GM19240 (cell line): ENCODE measurements around the gene TRAP1.
"Not testable (repeated sequence)": the region's sequence is repeated elsewhere in the genome, so short reads cannot be mapped to it uniquely, and the experiment has no call there.

Source experiments
- DNase-seq: peaks from one replicate; pipeline ENCODE4 v3.0.0; 2011; ENCODE audit warnings: low spot score; ENCODE audit not compliant: insufficient read length

TRAP1 gene

DNA sequence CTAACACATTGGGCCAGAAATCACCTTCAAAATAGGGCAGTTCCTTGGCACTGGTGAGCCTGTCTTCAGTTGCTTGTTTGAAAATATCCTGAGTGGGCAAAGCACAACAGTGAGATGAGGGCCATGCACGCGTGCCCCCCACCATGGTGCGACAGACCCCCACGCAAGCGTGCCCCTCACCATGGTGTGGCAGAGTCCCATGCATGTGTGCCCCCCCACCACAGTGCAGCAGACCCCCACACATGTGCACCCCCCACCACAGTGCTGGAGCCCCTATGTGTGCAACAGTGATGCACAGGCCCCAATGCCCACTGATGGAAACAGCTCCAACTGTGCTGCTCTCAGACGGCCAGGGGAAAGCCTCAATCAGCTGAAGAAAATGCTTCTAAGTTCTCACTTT is 18.8 kb upstream of the TRAP1 start:
- no peak for DNase-seq

DNA sequence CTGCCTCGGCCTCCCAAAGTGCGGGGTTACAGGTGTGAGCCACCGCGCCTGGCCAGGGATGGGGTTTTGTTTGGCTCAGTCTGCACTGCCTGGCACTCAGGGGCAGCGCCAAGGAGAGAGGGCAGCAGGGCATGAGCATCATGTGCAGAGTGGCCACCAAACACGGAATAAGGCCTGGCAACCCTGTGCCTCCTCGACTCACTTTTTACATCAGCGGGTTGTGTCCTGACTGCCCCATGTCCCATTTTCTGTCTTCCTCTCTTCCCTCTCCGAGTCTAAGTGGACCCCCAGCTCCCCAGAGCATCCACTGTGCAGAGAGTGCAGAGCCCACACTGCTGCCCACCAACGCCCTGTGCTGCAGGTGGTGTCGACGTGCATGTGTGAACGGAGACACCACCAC is 18.2 kb upstream of the TRAP1 start:
- no peak for DNase-seq

DNA sequence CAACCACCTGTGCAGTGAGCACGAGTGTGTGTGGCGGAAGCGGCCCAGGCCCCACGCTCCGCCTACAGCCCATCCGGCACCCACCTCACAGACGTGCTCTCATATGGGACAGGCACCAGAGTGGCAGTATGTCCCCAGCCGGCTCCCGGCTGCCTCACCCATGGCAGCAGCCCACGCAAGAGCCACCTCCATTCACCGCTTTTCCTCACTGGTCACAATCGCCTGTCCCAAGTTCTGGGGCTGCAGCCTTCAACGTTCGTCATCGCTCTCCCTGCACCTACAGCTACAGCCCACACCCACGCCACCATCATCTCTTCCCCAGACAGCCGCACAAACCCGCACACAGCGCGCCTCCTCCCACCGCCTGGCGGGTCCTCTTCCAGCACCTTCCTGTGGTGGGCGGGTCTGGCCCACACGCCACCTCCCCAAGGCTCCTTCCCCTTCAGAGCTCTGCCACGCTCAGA is 17.5 kb upstream of the TRAP1 start:
- no peak for DNase-seq

DNA sequence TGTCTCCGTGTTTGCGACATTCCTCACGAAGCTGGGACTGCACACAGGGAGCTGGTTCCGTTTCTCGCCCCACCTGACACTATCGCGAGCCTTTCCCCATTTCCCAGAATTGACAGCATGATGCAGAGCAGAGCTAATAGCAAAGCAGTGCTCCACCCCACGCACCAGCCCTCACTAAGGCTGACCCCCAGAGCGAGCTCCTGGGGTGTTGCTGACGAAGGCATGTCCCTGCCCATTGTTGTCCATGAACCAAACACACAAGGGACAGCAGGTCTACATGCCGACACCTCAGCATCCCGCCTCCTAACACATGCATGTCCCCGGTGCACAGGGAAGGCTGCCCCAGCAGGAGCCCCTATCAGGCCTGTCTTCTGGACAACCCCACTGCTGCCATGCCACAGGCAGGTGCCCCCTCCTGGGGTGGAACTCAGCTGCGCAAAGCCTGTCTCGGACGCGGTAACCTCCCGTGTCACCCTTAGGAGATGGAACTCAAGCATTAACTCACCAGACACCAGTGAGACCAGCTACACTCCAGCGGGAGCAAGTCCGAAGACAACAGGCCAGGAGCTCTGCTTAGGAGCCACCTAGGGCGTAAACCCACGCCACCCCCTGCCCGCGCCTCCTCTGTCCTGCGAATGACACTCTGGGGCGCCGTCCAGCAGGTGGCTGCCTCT is 16.9 kb upstream of the TRAP1 start:
- DNase-seq: no peak

DNA sequence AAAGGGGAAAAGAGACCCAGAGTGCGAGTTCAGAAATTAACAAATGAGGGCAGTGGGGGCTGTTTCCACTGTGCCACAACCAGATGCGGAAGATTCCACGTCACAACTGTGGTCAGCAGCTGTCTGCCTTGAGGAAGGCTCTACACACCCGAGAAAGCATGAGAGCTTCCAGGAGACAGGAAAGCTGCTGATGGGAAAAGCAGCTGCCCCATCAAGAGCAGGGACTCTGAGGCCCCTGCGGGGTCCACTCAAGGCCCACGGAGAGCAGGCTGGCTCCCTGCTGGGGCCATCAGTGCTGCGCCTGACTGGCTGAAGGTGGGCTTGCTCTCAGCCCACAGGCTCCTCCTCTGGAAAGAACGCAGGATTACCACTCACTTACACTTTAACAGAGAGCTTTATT is 14.8 kb upstream of the TRAP1 start:
- DNase-seq: no peak

DNA sequence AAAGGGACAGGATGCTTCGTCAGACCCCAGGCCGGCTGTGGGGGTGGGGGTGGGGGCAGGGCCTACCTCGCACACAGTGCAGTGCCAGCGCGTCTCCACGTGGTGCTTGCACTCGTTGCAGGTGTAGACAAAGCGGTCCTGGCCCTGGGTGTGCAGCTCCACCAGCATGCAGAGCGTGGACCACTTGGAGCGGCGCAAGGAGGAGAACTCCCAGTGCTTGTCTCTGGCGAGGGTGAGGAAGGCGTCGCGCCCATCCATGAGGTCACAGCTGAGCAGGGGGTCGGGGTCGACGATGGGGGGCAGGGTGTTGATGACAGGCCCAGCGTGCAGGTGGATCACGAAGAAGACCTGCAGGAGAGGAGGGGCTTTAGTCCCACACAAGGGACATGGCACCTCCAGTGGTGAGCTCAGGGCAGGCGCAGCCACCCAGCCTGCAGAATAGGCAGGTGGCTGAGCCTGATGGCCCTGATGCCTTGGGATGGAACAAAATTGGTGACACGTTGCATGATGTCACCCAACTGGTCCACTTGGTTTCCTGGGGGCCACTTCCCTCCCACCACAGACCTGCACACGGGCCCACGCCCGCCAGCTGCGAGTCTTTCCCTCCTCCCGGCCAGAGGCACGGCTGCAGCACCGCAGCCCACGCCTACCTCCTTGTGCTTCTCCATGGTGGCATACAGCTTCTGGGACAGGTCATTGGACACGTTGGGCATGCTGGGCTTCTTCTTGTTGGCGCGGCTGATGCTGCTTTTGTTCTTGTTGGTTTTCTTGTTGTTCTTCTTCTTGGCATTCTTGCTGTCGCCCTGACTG is 14.0 kb upstream of the TRAP1 start:
- DNase-seq: no peak

DNA sequence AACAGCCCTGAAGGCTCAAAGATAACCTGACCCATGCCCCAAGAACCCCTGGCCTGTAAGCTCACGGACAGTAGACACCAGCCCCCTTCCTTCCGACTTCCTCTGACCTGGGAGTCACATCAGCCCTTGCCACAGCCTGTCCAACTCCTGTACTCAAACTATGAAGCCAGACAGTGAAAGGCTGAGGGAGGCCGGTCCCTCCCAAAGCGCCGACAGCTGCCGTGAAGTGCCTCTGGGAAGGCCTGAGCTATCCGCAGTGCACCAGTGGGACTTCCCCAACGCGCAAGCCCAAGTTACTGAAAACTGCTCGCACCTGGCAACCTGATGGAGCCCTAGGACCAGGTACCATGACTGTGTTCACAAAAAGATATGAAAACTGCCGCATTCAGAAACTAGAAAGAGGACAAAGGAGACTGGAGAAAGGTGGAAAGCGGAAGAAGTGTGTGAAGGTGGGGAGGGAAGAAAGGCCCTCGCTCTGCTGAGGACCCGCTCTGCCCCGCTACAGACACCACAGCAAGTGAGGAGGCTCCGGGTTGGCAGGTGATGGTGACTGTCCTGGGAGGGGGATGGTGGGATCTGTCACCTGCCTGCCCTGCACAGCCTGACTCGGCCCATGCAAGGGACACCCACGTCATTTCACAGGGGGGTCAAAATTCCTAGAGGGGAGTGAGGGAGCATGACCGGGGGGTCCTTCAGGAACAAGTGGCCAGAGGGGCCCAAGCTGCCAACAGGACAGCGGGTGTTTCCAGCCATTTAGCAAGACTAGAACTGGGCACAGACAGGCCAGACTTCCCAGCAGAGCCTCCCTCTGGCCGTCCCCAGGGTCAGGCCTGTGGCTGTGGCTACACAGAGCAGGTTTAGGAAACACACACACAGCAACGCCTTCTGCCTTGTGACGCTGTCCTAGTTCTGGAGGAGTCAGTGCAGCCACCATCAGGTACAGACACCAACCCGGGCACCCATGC is 13.1 kb upstream of the TRAP1 start:
- DNase-seq: no peak

DNA sequence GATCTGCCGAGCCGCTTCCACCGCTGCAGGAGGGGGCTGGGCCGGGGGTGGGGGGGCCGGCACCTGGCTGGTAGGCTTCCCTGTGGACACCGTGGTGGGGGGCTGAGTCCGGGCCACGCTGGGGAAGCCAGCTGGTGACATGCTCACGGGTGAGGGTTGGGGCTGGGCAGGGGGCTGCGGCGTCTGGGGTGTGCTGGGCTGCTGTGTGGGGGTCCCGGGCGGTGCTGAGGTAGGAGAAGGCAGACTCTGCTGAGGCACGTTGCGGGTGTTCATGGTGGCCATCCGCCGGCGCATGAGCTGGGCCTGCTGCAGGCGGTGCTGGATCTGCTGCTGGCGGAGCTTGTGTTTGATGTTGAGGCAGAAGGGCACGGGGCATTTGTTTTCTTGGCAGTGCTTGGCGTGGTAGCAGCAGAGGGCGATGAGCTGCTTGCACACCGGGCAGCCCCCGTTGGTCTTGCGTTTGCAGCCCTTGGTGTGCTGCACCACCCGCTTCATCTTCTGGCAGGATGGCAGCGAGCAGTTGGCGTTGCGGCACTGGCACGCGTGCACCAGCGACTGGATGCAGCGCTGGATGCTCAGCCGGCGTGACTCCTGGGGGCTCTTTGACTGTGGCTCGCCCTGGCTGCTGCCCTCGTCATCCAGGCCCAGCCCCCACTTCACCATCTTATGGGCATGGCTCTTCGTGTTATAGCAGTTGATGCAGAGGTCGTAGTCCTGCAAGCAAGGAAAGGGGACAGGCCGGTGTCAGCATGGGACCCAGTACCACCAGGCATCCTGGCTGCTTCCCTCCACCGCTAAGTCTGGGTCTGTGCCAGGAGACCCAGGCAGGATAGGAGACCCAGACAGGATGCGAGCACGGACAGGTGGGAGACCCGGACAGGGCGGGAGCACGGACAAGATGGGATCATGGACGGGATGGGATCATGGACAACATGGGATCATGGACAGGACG is 12.1 kb upstream of the TRAP1 start:
- no peak for DNase-seq

DNA sequence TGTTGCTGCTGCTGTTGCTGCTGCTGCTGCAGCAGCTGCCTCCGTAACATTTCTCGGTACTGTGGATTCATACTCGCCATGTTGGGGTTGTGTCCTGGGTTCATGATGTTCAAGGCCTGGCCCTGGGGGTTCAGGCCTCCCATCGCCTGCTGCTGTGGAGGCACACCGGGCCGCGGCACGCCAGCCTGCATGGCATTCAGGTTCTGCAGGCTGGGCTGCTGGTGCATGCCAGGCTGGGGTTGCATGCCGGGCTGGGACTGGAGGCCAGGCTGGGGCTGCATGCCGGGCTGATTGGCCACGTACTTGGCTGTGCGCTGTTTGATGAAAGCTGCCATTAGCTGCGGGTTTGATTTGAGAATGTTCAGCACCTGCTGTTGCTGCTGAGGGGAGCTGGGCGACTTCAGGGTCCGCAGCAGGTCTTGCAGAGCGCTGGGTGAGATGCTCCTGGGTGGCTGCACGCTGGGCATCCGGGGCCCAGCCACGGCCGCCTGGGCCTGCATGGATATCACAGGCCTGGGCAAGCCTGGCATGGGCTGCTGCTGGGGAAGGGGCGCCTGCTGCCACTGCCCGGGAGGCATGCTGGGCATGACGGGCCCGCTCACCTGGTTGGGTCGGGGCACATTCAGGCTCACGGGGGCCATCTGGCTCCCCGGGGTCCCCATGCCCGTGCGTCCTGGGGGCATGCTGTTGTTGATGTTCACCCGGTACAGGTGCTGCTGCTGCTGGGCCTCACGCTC is 11.3 kb upstream of the TRAP1 start:
- DNase-seq: no peak

DNA sequence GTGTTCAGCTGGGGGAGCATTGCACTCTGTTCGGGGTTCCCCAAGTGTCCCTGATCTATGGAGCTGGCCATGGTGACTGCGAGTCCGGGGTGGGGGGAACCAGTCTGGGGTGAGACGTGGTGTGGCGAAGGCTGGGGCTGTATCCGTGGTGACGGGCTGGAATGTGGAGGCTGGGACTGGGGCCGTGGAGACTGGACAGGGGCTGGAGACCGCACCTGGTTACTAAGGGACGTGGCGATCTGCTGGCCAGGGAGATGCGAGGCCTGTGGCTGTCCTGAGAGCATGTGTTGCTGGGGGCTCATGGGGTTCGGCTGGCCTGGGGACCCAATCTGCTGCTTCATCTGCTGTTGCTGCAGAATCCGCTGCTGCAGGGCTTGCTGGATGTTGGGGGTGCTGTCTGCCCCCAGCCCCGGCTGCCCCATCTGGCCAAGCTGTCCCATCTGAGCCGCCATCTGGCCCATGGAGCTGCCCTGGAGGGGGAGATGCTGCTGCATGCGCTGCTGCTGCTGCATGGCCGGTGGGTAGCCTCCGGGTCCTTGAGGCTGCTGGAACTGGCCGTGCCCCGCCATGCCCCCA is 10.6 kb upstream of the TRAP1 start:
- DNase-seq: no peak

DNA sequence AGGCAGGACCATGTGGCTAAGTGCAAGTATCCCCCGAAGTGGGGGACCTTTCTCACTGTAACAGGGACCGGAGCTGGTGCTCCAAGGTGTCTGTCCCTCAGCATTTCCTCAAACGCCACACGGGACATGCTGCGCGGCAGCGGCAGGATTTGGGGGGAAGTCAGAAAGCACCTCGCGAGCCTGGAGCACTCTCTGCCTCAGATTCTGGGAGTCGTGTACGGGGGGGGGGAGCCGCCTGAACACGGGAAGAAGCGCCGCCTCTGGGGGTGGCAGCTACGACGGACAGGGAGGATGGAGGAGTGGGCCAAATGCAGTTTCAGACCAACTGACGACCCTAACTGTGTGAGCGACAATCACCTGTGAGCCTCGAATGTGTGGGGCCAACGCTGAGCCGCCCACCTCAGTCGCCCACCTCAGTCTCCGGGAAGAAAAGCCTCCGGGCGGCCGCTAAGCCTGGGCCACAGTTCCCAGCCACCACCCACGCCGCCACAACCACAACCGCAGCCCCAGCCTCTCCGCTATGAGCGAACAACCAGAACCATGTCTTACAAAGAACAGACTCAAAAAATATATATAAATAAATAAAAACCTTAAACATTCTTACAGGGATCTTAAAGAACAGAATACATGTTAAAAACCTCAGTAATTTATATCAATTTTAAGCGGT is 8.8 kb upstream of the TRAP1 start:
- DNase-seq: no peak

DNA sequence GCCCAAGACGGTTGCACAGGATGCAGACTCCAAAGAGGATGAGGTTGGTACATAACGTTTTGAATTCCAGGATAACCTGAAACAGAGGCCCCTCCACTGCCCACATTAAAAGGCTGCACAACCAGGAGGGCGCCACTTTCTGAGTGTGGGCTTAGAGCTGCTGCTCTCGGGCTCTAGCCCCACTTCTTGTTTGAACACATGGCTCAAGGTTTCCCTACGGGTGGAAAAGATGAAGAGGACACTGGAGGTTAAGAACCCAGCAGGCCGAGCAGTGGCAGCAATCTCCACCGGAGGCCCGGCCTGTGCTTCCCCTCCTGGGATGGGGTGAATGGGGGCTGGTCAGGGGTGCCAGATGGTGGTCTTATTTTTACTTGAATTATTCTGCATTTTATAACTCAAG is 8.0 kb upstream of the TRAP1 start:
- no peak for DNase-seq

DNA sequence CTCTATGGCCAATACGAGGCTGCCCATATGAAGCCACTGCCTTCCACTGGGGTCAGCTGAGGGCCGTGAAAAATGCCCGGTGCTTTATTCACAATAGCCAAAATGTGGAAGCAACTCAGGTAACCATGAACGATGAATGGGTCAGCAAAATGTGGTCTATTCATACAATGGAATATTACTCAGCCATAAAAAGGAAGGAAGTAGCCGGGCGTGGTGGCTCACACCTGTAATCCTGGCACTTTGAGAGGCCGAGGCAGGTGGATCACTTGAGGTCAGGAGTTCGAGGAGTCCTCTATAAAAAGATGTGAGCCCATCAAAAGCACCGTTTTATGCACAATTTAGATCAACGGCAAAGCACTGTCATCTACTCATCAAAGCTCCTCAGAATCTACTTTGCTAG is 5.2 kb upstream of the TRAP1 start:
- no peak for DNase-seq

DNA sequence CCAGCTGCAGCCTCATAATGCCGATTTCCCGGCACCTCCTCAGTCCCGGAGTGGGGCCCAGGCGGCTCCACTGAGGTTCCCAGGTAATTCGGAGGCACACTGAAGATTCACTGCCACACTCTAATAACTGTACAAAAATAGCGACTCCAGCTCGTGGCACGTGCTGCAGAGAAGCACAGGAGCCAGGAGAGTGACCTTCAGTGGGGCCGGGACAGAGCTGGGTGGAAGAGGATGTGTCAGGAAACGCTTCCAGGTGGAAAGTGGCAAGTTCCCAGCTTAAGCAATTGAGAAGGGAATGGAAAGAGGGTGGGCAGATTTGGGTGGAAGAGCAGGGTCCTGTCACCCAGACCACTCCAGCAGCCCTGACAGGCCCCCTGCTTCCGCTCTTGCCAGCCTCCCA is 3.1 kb upstream of the TRAP1 start:
- no peak for DNase-seq

DNA sequence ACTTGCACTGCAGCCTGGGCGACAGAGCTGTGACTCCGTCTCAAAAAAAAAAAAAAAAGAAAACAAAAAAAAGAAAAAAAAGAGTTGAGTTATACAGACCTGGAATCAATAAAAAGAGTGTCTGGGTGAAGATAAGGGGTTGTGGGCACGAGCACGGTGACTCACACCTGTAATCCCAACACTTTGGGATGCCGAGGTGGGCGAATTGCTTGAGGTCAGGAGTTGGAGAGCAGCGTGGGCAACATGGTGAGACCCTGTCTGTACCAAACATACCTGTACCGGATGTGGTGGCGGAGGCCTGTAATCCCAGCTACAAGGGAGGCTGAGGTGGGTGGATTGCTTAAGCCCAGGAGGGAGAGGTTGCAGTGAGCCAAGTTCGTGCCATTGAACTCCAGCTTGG is 1.3 kb upstream of the TRAP1 start:
- no peak for DNase-seq

DNA sequence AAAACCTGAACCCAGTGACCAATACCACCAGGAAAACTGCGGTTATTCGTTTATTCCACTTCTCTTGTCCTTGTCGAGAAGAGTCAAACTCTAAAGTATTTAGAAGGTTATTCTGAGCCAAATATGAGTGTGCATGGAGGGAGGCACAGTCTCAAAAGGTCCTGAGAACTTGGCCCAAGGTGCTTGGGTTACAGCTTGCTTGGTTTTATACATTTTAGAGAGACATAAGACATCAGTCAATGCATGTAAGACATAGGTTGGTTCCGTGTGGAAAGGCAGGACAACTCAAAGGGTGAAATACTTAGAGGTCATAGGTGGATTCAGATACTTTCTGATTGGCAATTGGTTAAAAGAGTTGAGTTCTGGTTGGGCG is 681 bp upstream of the TRAP1 start:
- DNase-seq: no peak

DNA sequence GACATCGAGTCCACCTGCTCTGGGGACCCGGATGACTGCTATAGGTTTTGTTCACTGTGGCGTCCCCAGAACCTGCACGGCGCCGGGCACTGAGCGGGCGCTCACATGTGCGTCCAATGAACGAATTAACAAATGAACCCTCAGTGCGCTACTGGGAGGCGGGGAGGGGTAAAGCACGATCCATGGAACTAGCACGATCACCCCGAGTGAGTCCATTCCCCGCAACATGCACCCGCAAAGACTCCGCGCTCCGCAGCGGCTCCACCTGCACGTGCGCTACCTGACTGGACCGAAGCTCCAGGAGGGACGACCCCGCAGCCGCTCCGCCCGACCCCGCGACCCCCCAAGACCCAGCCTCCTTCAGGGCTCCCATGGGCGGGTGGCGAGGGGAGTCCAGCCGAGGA is 491 bp downstream of the TRAP1 start:
- DNase-seq: no peak

DNA sequence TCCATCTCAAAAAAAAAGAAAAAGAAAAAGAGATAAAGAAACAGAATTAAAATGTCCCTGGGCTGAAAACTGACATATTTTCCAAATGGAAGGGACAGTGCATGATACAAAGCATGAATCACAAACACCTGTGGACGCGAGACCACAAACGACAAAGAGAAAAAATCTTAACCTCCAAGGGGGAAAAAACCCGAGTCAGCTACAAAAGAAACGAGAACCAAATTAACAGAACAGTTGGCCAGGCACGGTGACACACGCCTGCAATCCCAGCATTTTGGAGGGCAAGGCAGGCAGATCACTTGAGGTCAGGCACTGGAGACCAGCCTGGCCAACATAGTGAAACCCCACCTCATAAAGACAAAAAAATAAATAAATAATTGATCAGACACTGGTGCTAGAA is 1.9 kb downstream of the TRAP1 start:
- DNase-seq: no peak

DNA sequence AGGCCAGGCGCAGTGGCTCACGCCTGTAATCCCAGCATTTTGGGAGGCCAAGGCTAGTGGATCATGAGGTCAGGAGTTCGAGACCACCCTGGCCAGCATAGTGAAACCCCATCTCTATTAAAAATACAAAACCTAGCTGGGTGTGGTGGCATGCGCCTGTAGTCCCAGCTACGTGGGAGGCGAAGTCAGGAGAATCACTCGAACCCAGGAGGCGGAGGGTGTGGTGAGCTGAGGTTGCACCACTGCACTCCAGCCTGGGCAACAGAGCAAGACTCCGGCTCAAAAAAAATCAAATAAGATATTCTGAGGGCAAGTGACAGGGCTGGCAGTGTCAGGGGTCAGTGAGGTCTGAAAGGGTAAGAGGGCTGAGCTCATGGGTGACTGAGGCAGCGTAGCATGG is 2.9 kb downstream of the TRAP1 start:
- DNase-seq: not testable (repeated sequence)
